HepG2 (cell line): ENCODE results near the gene COMT. TPM values are rescaled to one million over a fixed set of nuclear protein-coding genes. Genes with fewer than 3 reads are reported as not detected.

Experiments
- ATAC-seq: fragments of 200-7000 bp; cut with Tn5 transposase; 3 replicates; pipeline ENCODE4 v1.9.1; 2020; ENCODE audit warnings: mild to moderate bottlenecking, moderate library complexity
- BruUV-seq: library from RNA; stranded (reverse); fragments of 400-500 nt; replicated peaks from 2 replicates; lab custom pipeline; 2021; lab: Mats Ljungman, UMichigan
- CTCF ChIA-PET: fragments of 300-600 bp; formaldehyde crosslinking; extraction: SDS; loops from one replicate; lab custom pipeline; 2021; ENCODE audit warnings: low total read pairs, inconsistent platforms, low intra/inter-chr PET ratio; lab: Yijun Ruan, JAX
- POLR2A ChIA-PET: fragments of 350-600 bp; sonication (Branson Sonifier 250); formaldehyde crosslinking; loops from one replicate; lab custom pipeline; 2020; ENCODE audit warnings: antibody characterized with exemption, inconsistent platforms; lab: Yijun Ruan, JAX
- DNase-seq: peaks from one replicate; pipeline ENCODE4 v3.0.0-alpha.2; 2015; ENCODE audit warnings: low spot score
- FAIRE-seq: peaks from 3 replicates; lab custom pipeline; 2011; peaks lifted over from hg19 to GRCh38; lab: Jason Lieb, UNC
- H2AFZ ChIP-seq: one replicate; pipeline ENCODE4 v1.6.1; 2011; ENCODE audit warnings: low read length, inconsistent platforms
- H3K27ac ChIP-seq: fragments of 300-600 bp; 3 replicates; pipeline ENCODE4 v1.8.0; 2011; ENCODE audit warnings: mixed run types, mild to moderate bottlenecking, mixed read lengths, low read length, inconsistent platforms; ENCODE audit not compliant: insufficient read depth; ENCODE audit errors: extremely low read length
- H3K27me3 ChIP-seq, 2 experiments: fragments of 200-600 bp in 1 of 2; 2 replicates in 1 of 2; 3 replicates in 1 of 2; pipeline versions ENCODE4 v1.6.0 to v1.8.0; 2011; ENCODE audit warnings: low read length in 2 of 2, mild to moderate bottlenecking in 2 of 2, moderate library complexity in 2 of 2, inconsistent platforms in 1 of 2; ENCODE audit not compliant: insufficient read depth in 2 of 2, control insufficient read depth in 1 of 2
- H3K36me3 ChIP-seq, 2 experiments: fragments of 200-600 bp in 1 of 2; replicated peaks in 1 of 2; 2 replicates in 1 of 2; 3 replicates in 1 of 2; pipeline versions ENCODE4 v1.5.1 to v1.8.0; 2011; ENCODE audit warnings: low read length in 2 of 2, inconsistent platforms in 1 of 2; ENCODE audit not compliant: insufficient read depth in 2 of 2, control insufficient read depth in 1 of 2
- H3K4me1 ChIP-seq: 2 replicates; pipeline ENCODE4 v1.5.1; 2012; ENCODE audit warnings: low read length, inconsistent platforms; ENCODE audit not compliant: insufficient read depth
- H3K4me2 ChIP-seq: 2 replicates; pipeline ENCODE4 v1.6.0; 2011; ENCODE audit warnings: low read depth, low read length, inconsistent platforms
- H3K4me3 ChIP-seq, 3 experiments: fragments of 200-600 bp in 1 of 3; sonication (generic), shearing (Covaris generic) in 1 of 3; replicated peaks in 1 of 3; 2 replicates each; pipeline ENCODE4 v1.5.1; 2011 to 2016; ENCODE audit warnings: low read length in 3 of 3, inconsistent platforms in 2 of 3, low read depth in 2 of 3, mild to moderate bottlenecking in 2 of 3, control low read depth in 1 of 3, mixed read lengths in 1 of 3; ENCODE audit not compliant: insufficient read depth in 1 of 3
- H3K79me2 ChIP-seq: one replicate; pipeline ENCODE4 v1.6.1; 2011; ENCODE audit warnings: low read length, inconsistent platforms; ENCODE audit not compliant: insufficient read depth
- H3K9ac ChIP-seq: 2 replicates; pipeline ENCODE4 v1.6.0; 2011; ENCODE audit warnings: mild to moderate bottlenecking, low read depth, low read length, inconsistent platforms; ENCODE audit not compliant: insufficient read depth
- H3K9me3 ChIP-seq: 2 replicates; pipeline ENCODE4 v1.5.1; 2012; ENCODE audit warnings: mild to moderate bottlenecking, low read length
- H4K20me1 ChIP-seq: 2 replicates; pipeline ENCODE4 v1.6.0; 2011; ENCODE audit warnings: inconsistent platforms, mild to moderate bottlenecking, low read length, moderate library complexity; ENCODE audit not compliant: insufficient read depth
- HNRNPL ChIP-seq: fragments of 200-400 bp; formaldehyde crosslinking; IDR thresholded peaks from 2 replicates; pipeline ENCODE4 v1.6.1; 2017; ENCODE audit warnings: mild to moderate bottlenecking, low read depth, low read length
- MXD3 ChIP-seq: IDR thresholded peaks from 2 replicates; pipeline ENCODE4 v1.6.1; 2016; ENCODE audit warnings: mild to moderate bottlenecking, missing biosample characterization, missing genetic modification reagents
- POGK ChIP-seq: sonication (generic); formaldehyde crosslinking; conservative IDR thresholded peaks from 2 replicates; pipeline ENCODE4 v1.8.0; 2022; ENCODE audit warnings: mild to moderate bottlenecking, moderate library complexity, missing genetic modification reagents
- TBL1XR1 ChIP-seq: fragments of 150-350 bp; IDR thresholded peaks from 2 replicates; pipeline ENCODE4 v1.6.1; 2014; ENCODE audit warnings: borderline replicate concordance, low read length; ENCODE audit not compliant: partially characterized antibody
- TCF7L2 ChIP-seq: IDR thresholded peaks from 2 replicates; pipeline ENCODE4 v1.6.1; 2011; ENCODE audit warnings: mild to moderate bottlenecking, low read depth, low read length, moderate library complexity
- ZNF83 ChIP-seq: sonication (generic); formaldehyde crosslinking; IDR thresholded peaks from 2 replicates; pipeline ENCODE4 v1.4.0; 2020; ENCODE audit warnings: missing genetic modification reagents, mild to moderate bottlenecking, borderline replicate concordance
- whole genome bisulfite sequencing: methylation state at CpG from one replicate; pipeline ENCODE4 v1.1.6; 2017; ENCODE audit warnings: low lambda C conversion rate; 5-methylcytosine and 5-hydroxymethylcytosine counted together
- in situ Hi-C: cut with HindIII; loops from 2 replicates; pipeline ENCODE4 v1.10.0; 2017; ENCODE audit warnings: low pct_unique_long_range_greater_than_20kb; ENCODE audit not compliant: extremely low pct_ligation_motif_present
- intact Hi-C: fragments of 100-400 bp; cut with micrococcal nuclease; formaldehyde crosslinking; loops from one replicate; pipeline ENCODE4 v1.10.0; 2022; ENCODE audit not compliant: unreplicated experiment
- polyA plus RNA-seq, 8 experiments: library from polyadenylated mRNA; depleted of rRNA in 3 of 8; stranded (reverse) in 7 of 8; unstranded in 1 of 8; fragments of >200 nt; fragmentation: Illumina TruSeq in 4 of 8; extraction: Trizol in 4 of 8; gene quantifications; 2 replicates each; pipeline versions ENCODE4 v1.2.1 to v1.2.3, GENCODE V29; 2011 to 2016; ENCODE audit warnings: low read depth in 4 of 8, missing spikeins in 1 of 8, mixed read lengths in 1 of 8; ENCODE audit not compliant: insufficient read depth in 1 of 8
- total RNA-seq, 5 experiments: library from RNA; depleted of rRNA; stranded (reverse); fragments of >200 nt; fragmentation: Illumina TruSeq; extraction: Trizol; gene quantifications; 2 replicates each; pipeline ENCODE4 v1.2.3, GENCODE V29; 2016; ENCODE audit warnings: low read depth in 1 of 5
- TF ChIP-seq, protein P1 (sequence below): sonication (generic); formaldehyde crosslinking; IDR thresholded peaks from 2 replicates; pipeline ENCODE4 v1.4.0; 2020; ENCODE audit warnings: missing genetic modification reagents

Gene COMT
- total and polyA plus RNA-seq, 2 of the 13 experiments (the other 11 are each of a cell fraction or from before 2014, with no cell fraction given): 156 to 162 TPM

DNA sequence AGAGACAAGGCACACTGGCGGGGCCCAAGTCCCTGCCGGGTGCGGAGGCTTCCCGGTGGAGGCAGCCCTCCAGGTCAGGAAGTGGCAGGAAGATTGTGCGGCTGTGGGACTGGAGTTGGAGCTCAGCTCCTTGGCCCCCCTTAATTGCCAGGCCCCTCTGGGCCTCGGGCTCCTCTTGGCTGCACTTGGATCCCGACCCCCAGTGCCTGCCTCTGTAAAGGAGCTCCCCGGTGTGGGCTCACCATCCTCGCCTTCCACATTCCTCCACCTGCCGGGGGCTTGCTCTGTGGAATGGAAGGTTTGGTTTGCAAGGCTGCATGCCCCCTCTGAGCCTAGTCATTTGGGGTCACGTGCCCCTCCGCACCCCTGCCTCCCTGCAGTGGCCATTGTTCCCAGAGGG lies 38.1 kb upstream of the COMT start:
- Histone ChIP-seq H3K9me3 (no peaks in the 10 kb centered on the region), H3K36me3 (no peaks in the 10 kb centered on the region; a peak in 3 of 5 replicates), H3K27me3 (no peaks in the 10 kb centered on the region), H3K4me3 (no peak overlapping the region), H3K27ac (no peak overlapping the region), H3K79me2 (no peaks in the 10 kb centered on the region), H3K9ac (no peak overlapping the region), H2AFZ (no peak overlapping the region), H4K20me1 (no peaks in the 10 kb centered on the region), H3K4me2 (no peak overlapping the region), H3K4me1 (peaks cover 50% of the 10 kb centered on the region)
- CTCF ChIA-PET: no interaction called here
- DNase-seq: no peak
- no TSS peak for BruUV-seq
- 97% methylated on average over 10 of the region's 12 CpGs for WGBS
- no peak for TF ChIP-seq ZNF83 (CRISPR knock-in tag)
- intact Hi-C loops (no loop called here), in situ Hi-C loops (loop anchor here (5.0 kb wide), 2 partner anchors 51 to 171 kb away; partner anchors contain the start of genes GNB1L and RTL10)
- POLR2A ChIA-PET: interaction anchor here (1.8 kb wide), 1 partner anchor 38 kb away, joined by 5 read pairs; the partner anchor contains the start of genes COMT and TXNRD2
- FAIRE-seq: no peak
- ATAC-seq: no peak

GRCh38 chr22:19904174-19904856 lies 37.3 kb upstream of the COMT start:
- Histone ChIP-seq H3K27me3 (no peaks in the 10 kb centered on the region), H3K4me2 (no peak overlapping the region), H3K4me1 (peaks cover 42% of the 10 kb centered on the region), H3K79me2 (no peaks in the 10 kb centered on the region), H3K36me3 (no peaks in the 10 kb centered on the region; a peak in 3 of 5 replicates), H3K9me3 (no peaks in the 10 kb centered on the region), H3K4me3 (no peak overlapping the region), H4K20me1 (no peaks in the 10 kb centered on the region), H3K9ac (no peak overlapping the region), H3K27ac (no peak overlapping the region), H2AFZ (no peak overlapping the region)
- 100% methylated on average over 6 of the region's 16 CpGs for WGBS
- TF ChIP-seq POGK (CRISPR knock-in tag): no peak
- no peak for TF ChIP-seq TCF7L2
- TF ChIP-seq, protein P1, sequence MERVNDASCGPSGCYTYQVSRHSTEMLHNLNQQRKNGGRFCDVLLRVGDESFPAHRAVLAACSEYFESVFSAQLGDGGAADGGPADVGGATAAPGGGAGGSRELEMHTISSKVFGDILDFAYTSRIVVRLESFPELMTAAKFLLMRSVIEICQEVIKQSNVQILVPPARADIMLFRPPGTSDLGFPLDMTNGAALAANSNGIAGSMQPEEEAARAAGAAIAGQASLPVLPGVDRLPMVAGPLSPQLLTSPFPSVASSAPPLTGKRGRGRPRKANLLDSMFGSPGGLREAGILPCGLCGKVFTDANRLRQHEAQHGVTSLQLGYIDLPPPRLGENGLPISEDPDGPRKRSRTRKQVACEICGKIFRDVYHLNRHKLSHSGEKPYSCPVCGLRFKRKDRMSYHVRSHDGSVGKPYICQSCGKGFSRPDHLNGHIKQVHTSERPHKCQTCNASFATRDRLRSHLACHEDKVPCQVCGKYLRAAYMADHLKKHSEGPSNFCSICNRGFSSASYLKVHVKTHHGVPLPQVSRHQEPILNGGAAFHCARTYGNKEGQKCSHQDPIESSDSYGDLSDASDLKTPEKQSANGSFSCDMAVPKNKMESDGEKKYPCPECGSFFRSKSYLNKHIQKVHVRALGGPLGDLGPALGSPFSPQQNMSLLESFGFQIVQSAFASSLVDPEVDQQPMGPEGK (CRISPR knock-in tag): no peak
- 0 out of 2 replicates have a peak, but pooled peaks have one; percentile 25 for TF ChIP-seq HNRNPL
- no peak for TF ChIP-seq TBL1XR1
- TF ChIP-seq MXD3 (CRISPR knock-in tag): no peak
- no peak for ATAC-seq
- BruUV-seq: no TSS peak
- DNase-seq: no peak
- in situ Hi-C loops: loop anchor here (5.0 kb wide), 2 partner anchors 52 to 172 kb away; partner anchors contain the start of genes GNB1L and RTL10
- intact Hi-C loops: no loop called here
- no peak for FAIRE-seq
- POLR2A ChIA-PET: no interaction called here
- CTCF ChIA-PET: no interaction called here
